Skin epidermis (tissue), 12 donors: ENCODE measurements around the gene FOXP3.
"Not testable (repeated sequence)": the region's sequence is repeated elsewhere in the genome, so short reads cannot be mapped to it uniquely, and the experiment has no call there.

Experiments used
- H3K27ac ChIP-seq, 21 experiments: fragments of 200-600 bp; sonication (generic) in 11 of 21; one replicate each; pipeline ENCODE4 v1.5.0; 2020; ENCODE audit warnings: mild to moderate bottlenecking in 3 of 21, inconsistent platforms in 2 of 21, moderate library complexity in 2 of 21
- H3K4me3 ChIP-seq, 7 experiments: fragments of 200-600 bp; sonication (generic) in 2 of 7; one replicate each; pipeline ENCODE4 v1.5.0; 2020; ENCODE audit warnings: inconsistent platforms in 2 of 7, mild to moderate bottlenecking in 2 of 7, moderate library complexity in 1 of 7

FOXP3 gene

GRCh38 chrX:49264460-49264859 is at the start of gene FOXP3:
TSS of gene FOXP3 (minus strand) at chrX:49264710. CDS start at chrX:49258505, 6,205 bp downstream.
- peak within 1 kb of the TSS in 3 of 21 experiments; percentile 37 to 64 (median 51) for H3K27ac ChIP-seq
- H3K4me3 ChIP-seq: peak within 1 kb of the TSS in 1 of 7 experiments; percentile 2

GRCh38 chrX:49312176-49312575 is 47.7 kb upstream of the FOXP3 start:
- no peak overlapping the region for H3K4me3 ChIP-seq
- no peak overlapping the region for H3K27ac ChIP-seq

GRCh38 chrX:49310371-49310770 is 45.9 kb upstream of the FOXP3 start:
- Histone ChIP-seq H3K4me3 (no peak overlapping the region), H3K27ac (peak overlapping the region in 4 of 21 experiments; percentile 77 to 83 (median 80))

GRCh38 chrX:49309401-49309981 is 45.0 kb upstream of the FOXP3 start:
- H3K4me3 ChIP-seq: peak overlapping the region in 5 of 7 experiments; percentile 9 to 27 (median 12)
- H3K27ac ChIP-seq: peak overlapping the region in 17 of 21 experiments; percentile 9 to 83 (median 71)

- peak overlapping the region in 5 of 7 experiments; percentile 9 to 27 (median 12) for H3K4me3 ChIP-seq
These were observed 44.2 kb upstream of the FOXP3 start for GRCh38 chrX:49308604-49309269.

GRCh38 chrX:49307775-49308174 is 43.3 kb upstream of the FOXP3 start:
- H3K4me3 ChIP-seq, H3K27ac ChIP-seq: not testable (repeated sequence)

More at GRCh38 chrX:49308604-49309269, 44.2 kb upstream of the FOXP3 start:
- peak overlapping the region in 15 of 21 experiments; percentile 40 to 83 (median 73) for H3K27ac ChIP-seq

GRCh38 chrX:49303346-49303745 is 38.8 kb upstream of the FOXP3 start, which contains the start of gene GAGE10:
TSS of gene GAGE10 (plus strand) at chrX:49303646. CDS start at chrX:49304860, 1,214 bp downstream.
- H3K27ac ChIP-seq: no peak within 1 kb of the TSS
- H3K4me3 ChIP-seq: no peak within 1 kb of the TSS

GRCh38 chrX:49300703-49301102 is 36.2 kb upstream of the FOXP3 start:
- no peak overlapping the region for H3K27ac ChIP-seq
- no peak overlapping the region for H3K4me3 ChIP-seq

- not testable (repeated sequence) for H3K4me3 ChIP-seq, H3K27ac ChIP-seq
These were observed 34.8 kb upstream of the FOXP3 start for GRCh38 chrX:49299293-49299692.

- Histone ChIP-seq H3K4me3 (no peak overlapping the region), H3K27ac (no peak overlapping the region)
These were observed 28.2 kb upstream of the FOXP3 start for GRCh38 chrX:49292400-49293362.

- Histone ChIP-seq H3K27ac (no peak overlapping the region), H3K4me3 (no peak overlapping the region)
These were observed 27.3 kb upstream of the FOXP3 start for GRCh38 chrX:49291615-49292337.

- H3K4me3 ChIP-seq: no peak overlapping the region
- no peak overlapping the region for H3K27ac ChIP-seq
These were observed 25.7 kb upstream of the FOXP3 start for GRCh38 chrX:49290215-49290614.

GRCh38 chrX:49287665-49288064 is 23.2 kb upstream of the FOXP3 start:
- H3K27ac ChIP-seq: no peak overlapping the region
- H3K4me3 ChIP-seq: no peak overlapping the region

GRCh38 chrX:49286581-49286980 is 22.1 kb upstream of the FOXP3 start:
- no peak overlapping the region for H3K27ac ChIP-seq
- no peak overlapping the region for H3K4me3 ChIP-seq

GRCh38 chrX:49286136-49286535 is 21.6 kb upstream of the FOXP3 start:
- Histone ChIP-seq H3K4me3 (no peak overlapping the region), H3K27ac (no peak overlapping the region)

GRCh38 chrX:49284212-49284611 is 19.7 kb upstream of the FOXP3 start:
- no peak overlapping the region for H3K27ac ChIP-seq
- H3K4me3 ChIP-seq: no peak overlapping the region

GRCh38 chrX:49282647-49283011 is 18.1 kb upstream of the FOXP3 start:
- Histone ChIP-seq H3K4me3 (no peak overlapping the region), H3K27ac (no peak overlapping the region)

- Histone ChIP-seq H3K4me3 (no peak overlapping the region), H3K27ac (peak overlapping the region in 4 of 21 experiments; percentile 11 to 24 (median 20))
These were observed 13.6 kb upstream of the FOXP3 start for GRCh38 chrX:49278081-49278480.

GRCh38 chrX:49277535-49277830 is 13.0 kb upstream of the FOXP3 start:
- no peak overlapping the region for H3K4me3 ChIP-seq
- H3K27ac ChIP-seq: peak overlapping the region in 5 of 21 experiments; percentile 18 to 55 (median 37)
